Gastrocnemius medialis (tissue), 4 donors: Measurements from ENCODE around the gene PTH1R.

Source experiments
- CTCF ChIP-seq, 5 experiments: fragments of 450-650 bp in 3 of 5; fragments of 200-600 bp in 2 of 5; sonication (generic) in 2 of 5; IDR thresholded peaks in 4 of 5; conservative IDR thresholded peaks in 1 of 5; 1 replicate in 4 of 5; 2 replicates in 1 of 5; pipeline ENCODE4 v1.5.1; 2016 to 2019; ENCODE audit warnings: antibody characterized with exemption in 5 of 5, mild to moderate bottlenecking in 3 of 5, moderate library complexity in 3 of 5
- POLR2A ChIP-seq, 2 donors: fragments of 450-650 bp; IDR thresholded peaks; one replicate each; pipeline ENCODE4 v1.6.1; 2017; ENCODE audit warnings: antibody characterized with exemption in 2 of 2, mild to moderate bottlenecking in 2 of 2, moderate library complexity in 2 of 2

- no peak for TF ChIP-seq CTCF (IDR thresholded peaks at IDR 0.05 in 4 of 5, conservative IDR thresholded peaks at IDR 0.05 in 1 of 5)
- no peak for TF ChIP-seq POLR2A (IDR thresholded peaks at IDR 0.05)
These were observed 22.8 kb downstream of the PTH1R start for GRCh38 chr3:46900356-46900755.
